HCT116 (cell line): ENCODE results near the gene RALGAPA1. TPM values are rescaled to one million over a fixed set of nuclear protein-coding genes. Genes with fewer than 3 reads are reported as not detected.

Source experiments
- ATAC-seq: fragments of 200-7000 bp; cut with Tn5 transposase; 2 replicates; pipeline ENCODE4 v1.9.1; 2020; ENCODE audit warnings: mild to moderate bottlenecking, moderate library complexity
- BruUV-seq: library from RNA; stranded (reverse); fragments of 400-500 nt; replicated peaks from 2 replicates; lab custom pipeline; 2021; lab: Mats Ljungman, UMichigan
- CTCF ChIA-PET: fragments of 300-600 bp; sonication (Branson Sonifier 250); formaldehyde crosslinking; loops from one replicate; lab custom pipeline; 2021; ENCODE audit warnings: antibody characterized with exemption; lab: Charles Lee
- POLR2A ChIA-PET: fragments of 300-600, 350-600 bp; sonication (Branson Sonifier 250); formaldehyde crosslinking; loops from one replicate; lab custom pipeline; 2021; ENCODE audit warnings: antibody characterized with exemption; lab: Charles Lee
- RAD21 ChIA-PET, 2 experiments: fragments of 300-600 bp; sonication (Branson Sonifier 250); formaldehyde crosslinking; loops; one replicate each; lab custom pipeline; 2023; ENCODE audit warnings: low total read pairs in 2 of 2; ENCODE audit not compliant: uncharacterized antibody in 2 of 2, unreplicated experiment in 2 of 2, low non-redundant PET in 1 of 2; lab: Charles Lee
- DNase-seq: peaks from one replicate; pipeline ENCODE4 v3.0.0-alpha.2; 2010; ENCODE audit warnings: low read depth, low spot score
- H2AFZ ChIP-seq: fragments of 200-600 bp; shearing (Covaris generic), sonication (generic); 2 replicates; pipeline ENCODE4 v1.6.1; 2017; ENCODE audit warnings: low read depth, mixed run types, mixed read lengths, antibody characterized with exemption, low read length; ENCODE audit not compliant: poor library complexity, severe bottlenecking
- H3K27ac ChIP-seq: 2 replicates; pipeline ENCODE4 v1.5.1; 2012; ENCODE audit warnings: low read depth, low read length
- H3K27me3 ChIP-seq: fragments of 200-600 bp; sonication (generic); 2 replicates; pipeline ENCODE4 v1.6.1; 2016; ENCODE audit warnings: mixed run types, low read length, mixed read lengths; ENCODE audit not compliant: insufficient read depth
- H3K36me3 ChIP-seq, 2 experiments: fragments of 200-500 bp in 1 of 2; fragments of 200-600 bp in 1 of 2; sonication (Bioruptor generic) in 1 of 2; sonication (generic) in 1 of 2; 2 replicates each; pipeline versions ENCODE4 v1.5.1 to v1.6.1; 2014 to 2016; ENCODE audit warnings: low read length in 2 of 2, inconsistent platforms in 1 of 2, mixed read lengths in 1 of 2, mixed run types in 1 of 2; ENCODE audit not compliant: insufficient read depth in 2 of 2, control insufficient read depth in 1 of 2
- H3K4me1 ChIP-seq, 2 experiments: fragments of 200-600 bp in 1 of 2; sonication (generic) in 1 of 2; 2 replicates each; pipeline versions ENCODE4 v1.5.1 to v1.6.1; 2012 to 2017; ENCODE audit warnings: low read length in 2 of 2, inconsistent platforms in 1 of 2, mild to moderate bottlenecking in 1 of 2, mixed read lengths in 1 of 2, mixed run types in 1 of 2, moderate library complexity in 1 of 2; ENCODE audit not compliant: insufficient read depth in 2 of 2, control insufficient read depth in 1 of 2
- H3K4me2 ChIP-seq: fragments of 200-600 bp; sonication (generic); 2 replicates; pipeline ENCODE4 v1.6.1; 2017; ENCODE audit warnings: mixed run types, low read length, mixed read lengths
- H3K4me3 ChIP-seq, 2 experiments: fragments of 200-600 bp in 1 of 2; sonication (generic) in 1 of 2; replicated peaks in 1 of 2; 2 replicates each; pipeline ENCODE4 v1.5.1; 2011 to 2016; ENCODE audit warnings: low read length in 2 of 2, control low read depth in 1 of 2, low read depth in 1 of 2, mild to moderate bottlenecking in 1 of 2, mixed read lengths in 1 of 2, mixed run types in 1 of 2
- H3K79me2 ChIP-seq: fragments of 200-600 bp; sonication (generic); 2 replicates; pipeline ENCODE4 v1.6.1; 2017; ENCODE audit warnings: mild to moderate bottlenecking, mixed run types, low read length, moderate library complexity, mixed read lengths; ENCODE audit not compliant: insufficient read depth
- H3K9ac ChIP-seq: fragments of 200-600 bp; sonication (generic); 2 replicates; pipeline ENCODE4 v1.6.1; 2016; ENCODE audit warnings: low read length, mixed read lengths
- H3K9me2 ChIP-seq: fragments of 200-600 bp; sonication (generic), shearing (Covaris generic); 2 replicates; pipeline ENCODE4 v1.6.1; 2017; ENCODE audit warnings: mixed run types, mild to moderate bottlenecking, moderate library complexity; ENCODE audit not compliant: insufficient read depth
- H3K9me3 ChIP-seq, 2 experiments: fragments of 200-500 bp in 1 of 2; fragments of 200-600 bp in 1 of 2; sonication (Bioruptor generic) in 1 of 2; sonication (generic) in 1 of 2; 2 replicates each; pipeline ENCODE4 v1.6.1; 2014 to 2017; ENCODE audit warnings: low read length in 2 of 2, mixed read lengths in 2 of 2, inconsistent platforms in 1 of 2, low read depth in 1 of 2, mild to moderate bottlenecking in 1 of 2, mixed run types in 1 of 2, moderate library complexity in 1 of 2; ENCODE audit not compliant: control insufficient read depth in 1 of 2, insufficient read depth in 1 of 2
- H4K20me1 ChIP-seq: fragments of 200-600 bp; sonication (generic), shearing (Covaris generic); 2 replicates; pipeline ENCODE4 v1.6.1; 2017; ENCODE audit warnings: mixed run types, mild to moderate bottlenecking, moderate library complexity; ENCODE audit not compliant: insufficient read depth
- ATF3 ChIP-seq: IDR thresholded peaks from 2 replicates; pipeline ENCODE4 v1.6.1; 2012
- CEBPB ChIP-seq: IDR thresholded peaks from 2 replicates; pipeline ENCODE4 v1.6.1; 2012; ENCODE audit warnings: low read depth
- CTCF ChIP-seq, 3 experiments: fragments of 200-600 bp in 1 of 3; sonication (generic) in 1 of 3; IDR thresholded peaks in 2 of 3; conservative IDR thresholded peaks in 1 of 3; 2 replicates each; pipeline ENCODE4 v1.5.1; 2012 to 2017; ENCODE audit warnings: low read depth in 2 of 3, low read length in 2 of 3, antibody characterized with exemption in 1 of 3, borderline replicate concordance in 1 of 3, control low read depth in 1 of 3, mild to moderate bottlenecking in 1 of 3, mixed read lengths in 1 of 3, mixed run types in 1 of 3, moderate library complexity in 1 of 3; ENCODE audit not compliant: insufficient read depth in 1 of 3
- EGR1 ChIP-seq: IDR thresholded peaks from 2 replicates; pipeline ENCODE4 v1.6.1; 2012; ENCODE audit warnings: low read depth
- EZH2 ChIP-seq: fragments of 200-600 bp; sonication (generic); IDR thresholded peaks from 2 replicates; pipeline ENCODE4 v1.6.1; 2017; ENCODE audit warnings: antibody characterized with exemption, mixed run types
- MAX ChIP-seq: IDR thresholded peaks from 2 replicates; pipeline ENCODE4 v1.6.1; 2012
- SRF ChIP-seq: IDR thresholded peaks from 2 replicates; pipeline ENCODE4 v1.6.1; 2012; ENCODE audit warnings: low read depth
- YY1 ChIP-seq: IDR thresholded peaks from 2 replicates; pipeline ENCODE4 v1.6.1; 2011; ENCODE audit warnings: low read length, low read depth, moderate library complexity, mild to moderate bottlenecking; ENCODE audit not compliant: insufficient replicate concordance; ENCODE audit errors: extremely low read depth
- intact Hi-C: fragments of 100-400 bp; cut with micrococcal nuclease; formaldehyde crosslinking; loops from 2 replicates; pipeline ENCODE4 v1.10.0; 2022
- total RNA-seq: library from RNA; stranded (reverse); gene quantifications from one replicate; pipeline ENCODE4 v1.2.1, GENCODE V29; 2021; ENCODE audit not compliant: unreplicated experiment

Gene RALGAPA1
- total RNA-seq, 1 experiment from 2014 or later, result 29.3 TPM

- TF ChIP-seq CTCF (IDR thresholded peaks at IDR 0.05 in 2 of 3, conservative IDR thresholded peaks at IDR 0.05 in 1 of 3; ENCODE audit: borderline replicate concordance in 1 of 3, insufficient read depth in 1 of 3, low read depth in 2 of 3, low read length in 2 of 3), result no peak
Observed at GRCh38 chr14:35643513-35643912, 165.6 kb downstream of the RALGAPA1 start (continued).

- H3K9me3 ChIP-seq, result no peaks in the 10 kb centered on the region
- H3K4me3 ChIP-seq, result no peak overlapping the region
- no peaks in the 10 kb centered on the region for H3K4me1 ChIP-seq
- H3K27ac ChIP-seq, result no peak overlapping the region
- intact Hi-C loops, result no loop called here
- H3K27me3 ChIP-seq, result no peaks in the 10 kb centered on the region
- H3K79me2 ChIP-seq, result no peaks in the 10 kb centered on the region
- RAD21 ChIA-PET, result no interaction called here
- DNase-seq, result no peak
- no peak overlapping the region for H3K4me2 ChIP-seq
- no TSS peak for BruUV-seq
- no peaks in the 10 kb centered on the region for H3K9me2 ChIP-seq
- POLR2A ChIA-PET, result no interaction called here
- H4K20me1 ChIP-seq, result no peaks in the 10 kb centered on the region
- ATAC-seq, result no peak
- CTCF ChIA-PET, result no interaction called here
- no peak overlapping the region for H2AFZ ChIP-seq
- no peaks in the 10 kb centered on the region; a peak in 1 of 4 replicates for H3K36me3 ChIP-seq
- no peak overlapping the region for H3K9ac ChIP-seq
- no peak for TF ChIP-seq EGR1
- no peak for TF ChIP-seq SRF
- TF ChIP-seq ATF3, result no peak
- no peak for TF ChIP-seq CEBPB
- no peak for TF ChIP-seq YY1
- no peak for TF ChIP-seq EZH2
- TF ChIP-seq MAX, result no peak
Observed at GRCh38 chr14:35637851-35638250, 171.2 kb downstream of the RALGAPA1 start.
